Panc1 (cell line): Measurements from ENCODE around the gene MARCHF2. TPM values are rescaled to one million over a fixed set of nuclear protein-coding genes. Genes with fewer than 3 reads are reported as not detected.

Experiments used
- ATAC-seq: fragments of 200-7000 bp; cut with Tn5 transposase; 2 replicates; pipeline ENCODE4 v1.9.1; 2020; ENCODE audit warnings: mild to moderate bottlenecking, moderate library complexity
- BruUV-seq: library from RNA; stranded (reverse); fragments of 400-500 nt; replicated peaks from 2 replicates; lab custom pipeline; 2021; lab: Mats Ljungman, UMichigan
- CTCF ChIA-PET: fragments of 300-600 bp; sonication (Branson Sonifier 250); formaldehyde crosslinking; loops from one replicate; lab custom pipeline; 2022; ENCODE audit warnings: antibody characterized with exemption; lab: Charles Lee
- POLR2A ChIA-PET: fragments of 300-600 bp; sonication (Branson Sonifier 250); formaldehyde crosslinking; loops from one replicate; lab custom pipeline; 2022; ENCODE audit warnings: antibody characterized with exemption; lab: Charles Lee
- DNase-seq: peaks from one replicate; pipeline ENCODE4 v3.0.0-alpha.2; 2010; ENCODE audit warnings: low read depth, low spot score
- H3K27ac ChIP-seq: 2 replicates; pipeline ENCODE4 v1.5.1; 2011; ENCODE audit warnings: mild to moderate bottlenecking, low read length, inconsistent platforms
- H3K27me3 ChIP-seq: fragments of 200-500 bp; sonication (Bioruptor generic); 2 replicates; pipeline ENCODE4 v1.6.0; 2014; ENCODE audit warnings: low read length, inconsistent platforms; ENCODE audit not compliant: control insufficient read depth, insufficient read depth
- H3K36me3 ChIP-seq: fragments of 200-500 bp; sonication (Bioruptor generic); 2 replicates; pipeline ENCODE4 v1.5.1; 2014; ENCODE audit warnings: inconsistent platforms, mild to moderate bottlenecking, low read length, moderate library complexity; ENCODE audit not compliant: control insufficient read depth, insufficient read depth
- H3K4me1 ChIP-seq: 2 replicates; pipeline ENCODE4 v1.5.1; 2011; ENCODE audit warnings: inconsistent platforms, mild to moderate bottlenecking, low read length, moderate library complexity; ENCODE audit not compliant: control insufficient read depth, insufficient read depth
- H3K4me3 ChIP-seq, 2 experiments: 2 replicates each; pipeline ENCODE4 v1.5.1; 2011 to 2012; ENCODE audit warnings: low read depth in 2 of 2, low read length in 2 of 2, mild to moderate bottlenecking in 2 of 2, inconsistent platforms in 1 of 2, moderate library complexity in 1 of 2
- H3K9me3 ChIP-seq: fragments of 200-500 bp; sonication (Bioruptor generic); 2 replicates; pipeline ENCODE4 v1.5.1; 2014; ENCODE audit warnings: low read depth, mild to moderate bottlenecking, inconsistent platforms, low read length, moderate library complexity; ENCODE audit not compliant: control insufficient read depth, insufficient read depth
- POLR2AphosphoS5 ChIP-seq: IDR thresholded peaks from 2 replicates; pipeline ENCODE4 v1.6.1; 2012; ENCODE audit warnings: mild to moderate bottlenecking, low read depth, low read length, moderate library complexity
- SIN3A ChIP-seq: IDR thresholded peaks from 2 replicates; pipeline ENCODE4 v1.6.1; 2012; ENCODE audit warnings: low read depth, mild to moderate bottlenecking, low read length, moderate library complexity, borderline replicate concordance; ENCODE audit not compliant: insufficient read depth
- TCF7L2 ChIP-seq: IDR thresholded peaks from 2 replicates; pipeline ENCODE4 v1.6.1; 2011; ENCODE audit warnings: mild to moderate bottlenecking, low read depth, low read length, inconsistent platforms
- in situ Hi-C: cut with HindIII; loops from 2 replicates; pipeline ENCODE4 v1.10.0; 2016; ENCODE audit warnings: low sequenced_read_pairs, low pct_unique_long_range_greater_than_20kb
- intact Hi-C: fragments of 100-400 bp; cut with micrococcal nuclease; formaldehyde crosslinking; loops from one replicate; pipeline ENCODE4 v1.10.0; 2022; ENCODE audit not compliant: unreplicated experiment
- total RNA-seq: library from RNA; stranded (reverse); gene quantifications from one replicate; pipeline ENCODE4 v1.2.1, GENCODE V29; 2021; ENCODE audit not compliant: unreplicated experiment
- TF ChIP-seq, protein P1 (sequence below): fragments of 450-650 bp; IDR thresholded peaks from 2 replicates; pipeline ENCODE4 v1.5.1; 2017; ENCODE audit warnings: mild to moderate bottlenecking
- TF ChIP-seq, protein P2 (sequence below), 2 experiments: IDR thresholded peaks; 2 replicates each; pipeline ENCODE4 v1.6.1; 2011 to 2012; ENCODE audit warnings: low read depth in 2 of 2, control low read depth in 1 of 2, low read length in 1 of 2, mild to moderate bottlenecking in 1 of 2, moderate library complexity in 1 of 2; ENCODE audit not compliant: insufficient read depth in 1 of 2

The MARCHF2 gene
- total RNA-seq, 1 experiment from 2014 or later, result 32.6 TPM

DNA sequence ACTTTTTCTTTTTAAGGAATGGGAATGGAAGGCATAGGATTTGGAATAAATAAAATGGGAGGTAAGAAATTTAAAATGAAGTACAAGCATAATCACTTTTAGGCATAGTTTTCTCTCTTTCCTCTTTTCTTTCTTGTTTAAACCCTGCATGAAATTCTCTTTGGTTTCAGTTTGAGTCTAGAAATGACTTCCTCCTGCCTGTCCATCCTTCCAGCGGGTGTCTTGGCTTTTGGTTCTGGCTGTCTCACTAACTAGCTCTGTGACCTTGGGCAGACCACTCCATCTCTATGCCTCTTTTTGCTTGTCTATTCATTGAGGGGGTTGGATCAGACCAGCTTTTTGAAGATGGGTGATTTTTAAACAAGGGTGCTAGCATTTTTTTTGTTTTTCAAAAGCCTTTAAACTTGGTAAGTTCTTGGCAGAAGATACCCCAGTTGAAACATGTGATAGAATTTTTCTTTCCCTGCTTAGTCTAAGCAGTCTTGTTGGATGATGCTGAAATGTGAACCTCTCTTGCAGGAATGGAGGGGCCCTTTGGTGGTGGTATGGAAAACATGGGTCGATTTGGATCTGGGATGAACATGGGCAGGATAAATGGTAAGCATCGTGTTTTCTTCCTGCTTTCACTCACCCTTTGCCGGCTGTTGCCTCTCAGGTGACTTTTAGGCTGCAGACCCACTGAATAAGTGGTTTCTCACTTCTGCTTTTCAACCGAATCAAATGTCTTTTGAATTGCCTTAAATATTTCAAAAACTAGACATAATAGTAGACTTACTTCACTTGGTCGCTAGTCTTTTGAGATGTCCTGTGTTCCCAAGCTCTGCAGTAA, 60.8 kb downstream of the MARCHF2 start:
- ATAC-seq, result no peak
- intact Hi-C loops, result no loop called here
- peaks cover 25% of the 10 kb centered on the region for H3K36me3 ChIP-seq
- H3K4me1 ChIP-seq, result no peaks in the 10 kb centered on the region
- in situ Hi-C loops, result no loop called here
- BruUV-seq, result no TSS peak
- H3K4me3 ChIP-seq, result no peak overlapping the region
- TF ChIP-seq SIN3A, result no peak
- TF ChIP-seq POLR2AphosphoS5, result no peak
- no peak for TF ChIP-seq TCF7L2
- TF ChIP-seq, protein P1, sequence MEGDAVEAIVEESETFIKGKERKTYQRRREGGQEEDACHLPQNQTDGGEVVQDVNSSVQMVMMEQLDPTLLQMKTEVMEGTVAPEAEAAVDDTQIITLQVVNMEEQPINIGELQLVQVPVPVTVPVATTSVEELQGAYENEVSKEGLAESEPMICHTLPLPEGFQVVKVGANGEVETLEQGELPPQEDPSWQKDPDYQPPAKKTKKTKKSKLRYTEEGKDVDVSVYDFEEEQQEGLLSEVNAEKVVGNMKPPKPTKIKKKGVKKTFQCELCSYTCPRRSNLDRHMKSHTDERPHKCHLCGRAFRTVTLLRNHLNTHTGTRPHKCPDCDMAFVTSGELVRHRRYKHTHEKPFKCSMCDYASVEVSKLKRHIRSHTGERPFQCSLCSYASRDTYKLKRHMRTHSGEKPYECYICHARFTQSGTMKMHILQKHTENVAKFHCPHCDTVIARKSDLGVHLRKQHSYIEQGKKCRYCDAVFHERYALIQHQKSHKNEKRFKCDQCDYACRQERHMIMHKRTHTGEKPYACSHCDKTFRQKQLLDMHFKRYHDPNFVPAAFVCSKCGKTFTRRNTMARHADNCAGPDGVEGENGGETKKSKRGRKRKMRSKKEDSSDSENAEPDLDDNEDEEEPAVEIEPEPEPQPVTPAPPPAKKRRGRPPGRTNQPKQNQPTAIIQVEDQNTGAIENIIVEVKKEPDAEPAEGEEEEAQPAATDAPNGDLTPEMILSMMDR, result no peak
- TF ChIP-seq, protein P2, sequence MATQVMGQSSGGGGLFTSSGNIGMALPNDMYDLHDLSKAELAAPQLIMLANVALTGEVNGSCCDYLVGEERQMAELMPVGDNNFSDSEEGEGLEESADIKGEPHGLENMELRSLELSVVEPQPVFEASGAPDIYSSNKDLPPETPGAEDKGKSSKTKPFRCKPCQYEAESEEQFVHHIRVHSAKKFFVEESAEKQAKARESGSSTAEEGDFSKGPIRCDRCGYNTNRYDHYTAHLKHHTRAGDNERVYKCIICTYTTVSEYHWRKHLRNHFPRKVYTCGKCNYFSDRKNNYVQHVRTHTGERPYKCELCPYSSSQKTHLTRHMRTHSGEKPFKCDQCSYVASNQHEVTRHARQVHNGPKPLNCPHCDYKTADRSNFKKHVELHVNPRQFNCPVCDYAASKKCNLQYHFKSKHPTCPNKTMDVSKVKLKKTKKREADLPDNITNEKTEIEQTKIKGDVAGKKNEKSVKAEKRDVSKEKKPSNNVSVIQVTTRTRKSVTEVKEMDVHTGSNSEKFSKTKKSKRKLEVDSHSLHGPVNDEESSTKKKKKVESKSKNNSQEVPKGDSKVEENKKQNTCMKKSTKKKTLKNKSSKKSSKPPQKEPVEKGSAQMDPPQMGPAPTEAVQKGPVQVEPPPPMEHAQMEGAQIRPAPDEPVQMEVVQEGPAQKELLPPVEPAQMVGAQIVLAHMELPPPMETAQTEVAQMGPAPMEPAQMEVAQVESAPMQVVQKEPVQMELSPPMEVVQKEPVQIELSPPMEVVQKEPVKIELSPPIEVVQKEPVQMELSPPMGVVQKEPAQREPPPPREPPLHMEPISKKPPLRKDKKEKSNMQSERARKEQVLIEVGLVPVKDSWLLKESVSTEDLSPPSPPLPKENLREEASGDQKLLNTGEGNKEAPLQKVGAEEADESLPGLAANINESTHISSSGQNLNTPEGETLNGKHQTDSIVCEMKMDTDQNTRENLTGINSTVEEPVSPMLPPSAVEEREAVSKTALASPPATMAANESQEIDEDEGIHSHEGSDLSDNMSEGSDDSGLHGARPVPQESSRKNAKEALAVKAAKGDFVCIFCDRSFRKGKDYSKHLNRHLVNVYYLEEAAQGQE (IDR thresholded peaks at IDR 0.05; ENCODE audit: insufficient read depth in 1 of 2, low read depth in 2 of 2, low read length in 1 of 2), result no peak
- no peak for DNase-seq
- H3K27ac ChIP-seq, result no peak overlapping the region
- no peaks in the 10 kb centered on the region for H3K27me3 ChIP-seq
- CTCF ChIA-PET, result no interaction called here
- H3K9me3 ChIP-seq, result no peaks in the 10 kb centered on the region
- POLR2A ChIA-PET, result no interaction called here

DNA sequence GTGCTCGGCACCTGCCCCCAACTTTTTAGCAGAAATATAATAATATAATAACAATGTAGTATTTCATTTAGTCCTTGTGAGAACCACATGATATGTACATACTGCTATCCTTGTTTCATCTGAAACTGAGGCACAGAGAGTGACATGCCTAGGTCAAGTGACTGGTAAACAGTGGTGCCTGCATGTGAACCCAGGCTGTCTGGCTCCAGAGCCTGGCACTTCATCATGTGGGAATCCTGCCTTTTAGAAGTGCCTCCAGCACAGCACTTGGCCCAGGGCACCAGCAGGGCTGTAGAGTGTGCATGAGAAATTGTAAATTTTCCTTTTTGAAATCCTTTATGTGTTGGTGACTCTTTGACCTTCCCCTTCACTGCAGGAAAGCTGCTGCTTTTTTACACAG, 61.9 kb downstream of the MARCHF2 start:
- CTCF ChIA-PET, result no interaction called here
- BruUV-seq, result no TSS peak

More for the DNA sequence above, 61.9 kb downstream of the MARCHF2 start:
- Histone ChIP-seq H3K36me3 (peaks cover 13% of the 10 kb centered on the region), H3K4me1 (no peaks in the 10 kb centered on the region), H3K27ac (no peak overlapping the region), H3K9me3 (no peaks in the 10 kb centered on the region), H3K4me3 (no peak overlapping the region), H3K27me3 (no peaks in the 10 kb centered on the region)
- POLR2A ChIA-PET, result no interaction called here
- TF ChIP-seq, protein P1, result no peak
- TF ChIP-seq POLR2AphosphoS5, result no peak
- TF ChIP-seq SIN3A, result no peak
- no peak for TF ChIP-seq TCF7L2
- TF ChIP-seq, protein P2 (IDR thresholded peaks at IDR 0.05; ENCODE audit: insufficient read depth in 1 of 2, low read depth in 2 of 2, low read length in 1 of 2), result no peak
- no peak for DNase-seq
- in situ Hi-C loops (no loop called here), intact Hi-C loops (no loop called here)
- no peak for ATAC-seq
